IPS-18a (cell line): ENCODE results near the gene LCLAT1.

ENCODE experiments used
- H3K27ac ChIP-seq: one replicate; pipeline ENCODE4 v1.5.1; 2013; ENCODE audit warnings: low read length
- H3K27me3 ChIP-seq: one replicate; pipeline ENCODE4 v1.6.1; 2013; ENCODE audit warnings: mild to moderate bottlenecking, low read length; ENCODE audit not compliant: control insufficient read depth, insufficient read depth
- H3K36me3 ChIP-seq: one replicate; pipeline ENCODE4 v1.6.1; 2013; ENCODE audit warnings: low read depth, low read length; ENCODE audit not compliant: control insufficient read depth
- H3K4me1 ChIP-seq: one replicate; pipeline ENCODE4 v1.6.1; 2013; ENCODE audit warnings: low read depth, low read length; ENCODE audit not compliant: control insufficient read depth
- H3K4me3 ChIP-seq: one replicate; pipeline ENCODE4 v1.5.1; 2013; ENCODE audit warnings: low read length
- H3K9ac ChIP-seq: one replicate; pipeline ENCODE4 v1.6.1; 2013; ENCODE audit warnings: mild to moderate bottlenecking, low read length, moderate library complexity
- H3K9me3 ChIP-seq: one replicate; pipeline ENCODE4 v1.6.1; 2013; ENCODE audit warnings: low read depth, low read length; ENCODE audit not compliant: control insufficient read depth

Gene LCLAT1

GRCh38 chr2:30652271-30652915 is 205.3 kb downstream of the LCLAT1 start:
- peak overlapping the region; percentile 38 for H3K4me3 ChIP-seq
- H3K4me1 ChIP-seq = peaks cover 18% of the 10 kb centered on the region
- no peaks in the 10 kb centered on the region for H3K9me3 ChIP-seq
- no peak overlapping the region for H3K27ac ChIP-seq
- H3K9ac ChIP-seq = no peak overlapping the region
- peaks cover 20% of the 10 kb centered on the region for H3K27me3 ChIP-seq
- H3K36me3 ChIP-seq = no peaks in the 10 kb centered on the region

GRCh38 chr2:30653847-30654246 is 206.8 kb downstream of the LCLAT1 start:
- Histone ChIP-seq H3K36me3 (no peaks in the 10 kb centered on the region), H3K9ac (no peak overlapping the region), H3K9me3 (no peaks in the 10 kb centered on the region), H3K27me3 (peaks cover 20% of the 10 kb centered on the region), H3K4me1 (peaks cover 18% of the 10 kb centered on the region), H3K4me3 (no peak overlapping the region), H3K27ac (no peak overlapping the region)

GRCh38 chr2:30654404-30654803 is 207.4 kb downstream of the LCLAT1 start:
- Histone ChIP-seq H3K27ac (no peak overlapping the region), H3K27me3 (peaks cover 20% of the 10 kb centered on the region), H3K9ac (no peak overlapping the region), H3K4me1 (peaks cover 18% of the 10 kb centered on the region), H3K4me3 (no peak overlapping the region), H3K36me3 (no peaks in the 10 kb centered on the region), H3K9me3 (no peaks in the 10 kb centered on the region)

- Histone ChIP-seq H3K27me3 (peaks cover 20% of the 10 kb centered on the region), H3K36me3 (no peaks in the 10 kb centered on the region), H3K27ac (no peak overlapping the region), H3K9me3 (no peaks in the 10 kb centered on the region), H3K9ac (no peak overlapping the region), H3K4me3 (no peak overlapping the region), H3K4me1 (peaks cover 18% of the 10 kb centered on the region)
Measured at GRCh38 chr2:30655211-30655610, 208.2 kb downstream of the LCLAT1 start.

- H3K4me1 ChIP-seq = peaks cover 18% of the 10 kb centered on the region
- no peak overlapping the region for H3K4me3 ChIP-seq
- no peaks in the 10 kb centered on the region for H3K36me3 ChIP-seq
- H3K9me3 ChIP-seq = no peaks in the 10 kb centered on the region
- H3K27ac ChIP-seq = no peak overlapping the region
- H3K27me3 ChIP-seq = peaks cover 20% of the 10 kb centered on the region
- no peak overlapping the region for H3K9ac ChIP-seq
Measured at GRCh38 chr2:30655660-30656059, 208.6 kb downstream of the LCLAT1 start.

- Histone ChIP-seq H3K9me3 (no peaks in the 10 kb centered on the region), H3K36me3 (no peaks in the 10 kb centered on the region), H3K9ac (no peak overlapping the region), H3K27ac (no peak overlapping the region), H3K4me1 (peaks cover 18% of the 10 kb centered on the region), H3K4me3 (no peak overlapping the region), H3K27me3 (peaks cover 20% of the 10 kb centered on the region)
Measured at GRCh38 chr2:30656079-30656478, 209.0 kb downstream of the LCLAT1 start.

GRCh38 chr2:30661173-30662107 is 214.4 kb downstream of the LCLAT1 start:
- Histone ChIP-seq H3K27ac (no peak overlapping the region), H3K4me1 (no peaks in the 10 kb centered on the region), H3K9me3 (no peaks in the 10 kb centered on the region), H3K9ac (no peak overlapping the region), H3K4me3 (no peak overlapping the region), H3K27me3 (no peaks in the 10 kb centered on the region), H3K36me3 (no peaks in the 10 kb centered on the region)

- H3K4me1 ChIP-seq = no peaks in the 10 kb centered on the region
- H3K9ac ChIP-seq = no peak overlapping the region
- no peak overlapping the region for H3K4me3 ChIP-seq
- no peaks in the 10 kb centered on the region for H3K9me3 ChIP-seq
- H3K27me3 ChIP-seq = no peaks in the 10 kb centered on the region
- H3K27ac ChIP-seq = no peak overlapping the region
- H3K36me3 ChIP-seq = no peaks in the 10 kb centered on the region
Measured at GRCh38 chr2:30662268-30663131, 215.5 kb downstream of the LCLAT1 start.

- no peak overlapping the region for H3K27ac ChIP-seq
Measured at GRCh38 chr2:30663321-30663720, 216.3 kb downstream of the LCLAT1 start.

GRCh38 chr2:30663806-30664205 is 216.8 kb downstream of the LCLAT1 start:
- Histone ChIP-seq H3K9ac (no peak overlapping the region), H3K4me3 (no peak overlapping the region), H3K9me3 (no peaks in the 10 kb centered on the region), H3K4me1 (no peaks in the 10 kb centered on the region), H3K36me3 (no peaks in the 10 kb centered on the region), H3K27ac (no peak overlapping the region), H3K27me3 (no peaks in the 10 kb centered on the region)

More at GRCh38 chr2:30663321-30663720, 216.3 kb downstream of the LCLAT1 start:
- H3K36me3 ChIP-seq = no peaks in the 10 kb centered on the region
- H3K9me3 ChIP-seq = no peaks in the 10 kb centered on the region
- no peak overlapping the region for H3K9ac ChIP-seq
- H3K27me3 ChIP-seq = no peaks in the 10 kb centered on the region
- H3K4me3 ChIP-seq = no peak overlapping the region
- no peaks in the 10 kb centered on the region for H3K4me1 ChIP-seq

GRCh38 chr2:30664761-30665358 is 217.8 kb downstream of the LCLAT1 start:
- H3K4me1 ChIP-seq = no peaks in the 10 kb centered on the region
- no peak overlapping the region for H3K4me3 ChIP-seq
- H3K9me3 ChIP-seq = peaks cover 3% of the 10 kb centered on the region
- no peak overlapping the region for H3K9ac ChIP-seq
- no peaks in the 10 kb centered on the region for H3K27me3 ChIP-seq
- H3K36me3 ChIP-seq = no peaks in the 10 kb centered on the region
- H3K27ac ChIP-seq = no peak overlapping the region
